ENCODE measurements around the gene HDAC4. TPM values are rescaled to one million over a fixed set of nuclear protein-coding genes. Genes with fewer than 3 reads are reported as not detected.

The HDAC4 gene
- polyA plus RNA-seq, 1 experiment, result 8.9 TPM

GRCh38 chr2:239255628-239256349 is 145.0 kb downstream of the HDAC4 start:
- H3K27me3 ChIP-seq (ENCODE audit: control insufficient read depth, insufficient read depth, low read length), result no peaks in the 10 kb centered on the region
- no peak for DNase-seq (ENCODE audit: low read depth, low spot score)
- TF ChIP-seq, protein P1, sequence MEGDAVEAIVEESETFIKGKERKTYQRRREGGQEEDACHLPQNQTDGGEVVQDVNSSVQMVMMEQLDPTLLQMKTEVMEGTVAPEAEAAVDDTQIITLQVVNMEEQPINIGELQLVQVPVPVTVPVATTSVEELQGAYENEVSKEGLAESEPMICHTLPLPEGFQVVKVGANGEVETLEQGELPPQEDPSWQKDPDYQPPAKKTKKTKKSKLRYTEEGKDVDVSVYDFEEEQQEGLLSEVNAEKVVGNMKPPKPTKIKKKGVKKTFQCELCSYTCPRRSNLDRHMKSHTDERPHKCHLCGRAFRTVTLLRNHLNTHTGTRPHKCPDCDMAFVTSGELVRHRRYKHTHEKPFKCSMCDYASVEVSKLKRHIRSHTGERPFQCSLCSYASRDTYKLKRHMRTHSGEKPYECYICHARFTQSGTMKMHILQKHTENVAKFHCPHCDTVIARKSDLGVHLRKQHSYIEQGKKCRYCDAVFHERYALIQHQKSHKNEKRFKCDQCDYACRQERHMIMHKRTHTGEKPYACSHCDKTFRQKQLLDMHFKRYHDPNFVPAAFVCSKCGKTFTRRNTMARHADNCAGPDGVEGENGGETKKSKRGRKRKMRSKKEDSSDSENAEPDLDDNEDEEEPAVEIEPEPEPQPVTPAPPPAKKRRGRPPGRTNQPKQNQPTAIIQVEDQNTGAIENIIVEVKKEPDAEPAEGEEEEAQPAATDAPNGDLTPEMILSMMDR (IDR thresholded peaks at IDR 0.05; ENCODE audit: low read depth, low read length), result no peak
- ChIA-PET CTCF (no interaction called here), POLR2A (no interaction called here)
- H3K27ac ChIP-seq (ENCODE audit: low read depth, low read length), result no peak overlapping the region
- peaks cover 5% of the 10 kb centered on the region for H3K9me3 ChIP-seq (ENCODE audit: control insufficient read depth, insufficient read depth, low read length)
- no peak overlapping the region for H3K4me3 ChIP-seq (ENCODE audit: low read depth, low read length)

- POLR2A ChIA-PET, result no interaction called here
- DNase-seq (ENCODE audit: low read depth, low spot score), result no peak
Measured at GRCh38 chr2:239255218-239255617, 145.6 kb downstream of the HDAC4 start.

DNA sequence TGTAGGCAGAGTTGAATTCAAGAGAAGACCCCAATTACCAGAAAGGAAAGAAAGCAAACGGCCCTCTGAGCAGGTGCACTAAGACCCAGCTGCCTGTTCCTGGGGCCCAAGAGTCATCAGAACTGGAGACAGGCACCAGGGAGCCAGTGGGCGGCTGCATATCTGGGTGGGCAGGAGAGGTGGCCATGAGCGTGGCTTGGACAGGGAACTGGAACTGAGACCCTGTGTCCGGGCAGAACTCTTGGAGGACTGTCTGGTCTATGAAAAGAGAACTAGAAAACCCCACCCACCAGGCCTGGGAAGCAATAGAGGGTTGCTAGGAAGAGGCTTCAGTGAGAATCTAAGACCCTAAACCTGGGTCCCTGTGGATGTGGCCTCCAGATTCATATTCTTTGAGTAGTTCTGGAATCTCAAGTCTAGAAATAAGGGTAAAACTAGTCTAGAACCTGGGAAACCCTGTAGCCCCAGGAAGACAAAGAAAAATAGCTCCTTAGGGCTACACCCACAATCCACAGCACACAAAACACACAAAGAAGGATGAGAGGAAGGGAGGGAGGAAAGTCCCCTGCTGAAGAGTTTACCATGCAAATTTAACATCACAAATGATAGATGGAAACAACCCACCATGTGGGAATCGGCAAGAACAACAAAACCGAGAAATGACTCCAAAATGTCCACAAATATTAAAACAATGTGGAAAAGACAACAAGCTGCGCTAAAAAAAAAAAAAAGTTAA is 147.0 kb downstream of the HDAC4 start:
- Histone ChIP-seq H3K27ac (ENCODE audit: low read depth, low read length) (no peak overlapping the region), H3K4me3 (ENCODE audit: low read depth, low read length) (no peak overlapping the region)
- CTCF ChIA-PET, result no interaction called here

More at GRCh38 chr2:239255218-239255617, 145.6 kb downstream of the HDAC4 start:
- peaks cover 4% of the 10 kb centered on the region for H3K9me3 ChIP-seq (ENCODE audit: control insufficient read depth, insufficient read depth, low read length)
- CTCF ChIA-PET, result no interaction called here
- TF ChIP-seq, protein P1 (IDR thresholded peaks at IDR 0.05; ENCODE audit: low read depth, low read length), result no peak
- no peak overlapping the region for H3K27ac ChIP-seq (ENCODE audit: low read depth, low read length)
- no peaks in the 10 kb centered on the region for H3K27me3 ChIP-seq (ENCODE audit: control insufficient read depth, insufficient read depth, low read length)
- no peak overlapping the region for H3K4me3 ChIP-seq (ENCODE audit: low read depth, low read length)

GRCh38 chr2:239253264-239253663 is 147.6 kb downstream of the HDAC4 start:
- no peak overlapping the region for H3K27ac ChIP-seq (ENCODE audit: low read depth, low read length)
- no peaks in the 10 kb centered on the region for H3K27me3 ChIP-seq (ENCODE audit: control insufficient read depth, insufficient read depth, low read length)
- TF ChIP-seq, protein P1 (IDR thresholded peaks at IDR 0.05; ENCODE audit: low read depth, low read length), result no peak
- H3K4me3 ChIP-seq (ENCODE audit: low read depth, low read length), result no peak overlapping the region
- DNase-seq (ENCODE audit: low read depth, low spot score), result no peak
- POLR2A ChIA-PET, result no interaction called here
- H3K9me3 ChIP-seq (ENCODE audit: control insufficient read depth, insufficient read depth, low read length), result peaks cover 4% of the 10 kb centered on the region
- CTCF ChIA-PET, result no interaction called here

More for the DNA sequence above, 147.0 kb downstream of the HDAC4 start:
- no peak for DNase-seq (ENCODE audit: low read depth, low spot score)
- no peaks in the 10 kb centered on the region for H3K27me3 ChIP-seq (ENCODE audit: control insufficient read depth, insufficient read depth, low read length)
- H3K9me3 ChIP-seq (ENCODE audit: control insufficient read depth, insufficient read depth, low read length), result peaks cover 4% of the 10 kb centered on the region
- POLR2A ChIA-PET, result no interaction called here
- TF ChIP-seq, protein P1 (IDR thresholded peaks at IDR 0.05; ENCODE audit: low read depth, low read length), result no peak

DNA sequence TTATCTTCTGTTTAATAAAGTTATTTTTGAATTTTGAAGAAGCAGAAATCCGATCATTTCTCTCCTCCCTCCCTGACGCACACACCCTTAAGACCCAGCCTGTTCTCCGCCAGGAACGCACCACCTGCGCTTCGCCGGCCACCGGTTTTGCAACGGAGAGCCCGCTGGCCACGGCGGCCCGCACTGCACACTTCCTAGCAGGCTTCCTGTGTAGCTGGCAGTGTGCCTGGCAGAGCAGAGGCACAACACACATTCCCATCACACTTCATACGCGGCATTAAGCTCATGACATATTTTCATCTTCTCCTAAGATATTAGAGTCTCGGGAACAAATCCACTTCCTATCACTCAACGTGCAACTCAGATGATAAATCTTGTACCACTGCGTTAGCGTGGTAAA is 148.0 kb downstream of the HDAC4 start:
- CTCF ChIA-PET, result interaction anchor here (1.1 kb wide), 1 partner anchor 45 kb away, joined by 3 read pairs; no protein-coding TSS in a partner anchor
- peaks cover 4% of the 10 kb centered on the region; the same call in 1 of the 2 replicates for H3K9me3 ChIP-seq (ENCODE audit: control insufficient read depth, insufficient read depth, low read length)
- DNase-seq (ENCODE audit: low read depth, low spot score), result no peak
- no peak overlapping the region for H3K4me3 ChIP-seq (ENCODE audit: low read depth, low read length)
- TF ChIP-seq, protein P1 (IDR thresholded peaks at IDR 0.05; ENCODE audit: low read depth, low read length), result no peak
- POLR2A ChIA-PET, result no interaction called here
- no peaks in the 10 kb centered on the region for H3K27me3 ChIP-seq (ENCODE audit: control insufficient read depth, insufficient read depth, low read length)
- H3K27ac ChIP-seq (ENCODE audit: low read depth, low read length), result no peak overlapping the region

Measured in AG04450 (cell line).